Type B pancreatic cell (in vitro differentiated cells): ENCODE results near the gene CACNA1S. TPM values are rescaled to one million over a fixed set of nuclear protein-coding genes. Genes with fewer than 3 reads are reported as not detected.
A peak's percentile ranks its signal among the peaks of the same experiment; 100 is the strongest.

Source experiments
- DNase-seq: peaks from one replicate; pipeline ENCODE4 v3.0.0; 2021; ENCODE audit warnings: mixed read lengths; ENCODE audit not compliant: unreplicated experiment; ENCODE audit errors: extremely low spot score
- H3K27ac Mint-ChIP-seq: 2 replicates; pipeline ENCODE4 v1.8.0; 2021; ENCODE audit warnings: mild to moderate bottlenecking, mixed read lengths
- H3K27me3 Mint-ChIP-seq: 2 replicates; pipeline ENCODE4 v1.8.0; 2021; ENCODE audit warnings: mixed read lengths
- H3K36me3 Mint-ChIP-seq: 2 replicates; pipeline ENCODE4 v1.8.0; 2021; ENCODE audit warnings: mixed read lengths
- H3K4me1 Mint-ChIP-seq: one replicate; pipeline ENCODE4 v1.8.0; 2021; ENCODE audit warnings: mixed read lengths; ENCODE audit not compliant: unreplicated experiment
- H3K4me3 Mint-ChIP-seq: 2 replicates; pipeline ENCODE4 v1.8.0; 2021; ENCODE audit warnings: mild to moderate bottlenecking, mixed read lengths
- H3K9me3 Mint-ChIP-seq: 2 replicates; pipeline ENCODE4 v1.8.0; 2021; ENCODE audit warnings: mixed read lengths
- total RNA-seq: library from RNA; stranded (reverse); gene quantifications from 2 replicates; pipeline ENCODE4 v1.2.1, GENCODE V29; 2021; ENCODE audit warnings: low replicate concordance
- TF ChIP-seq, protein P1 (sequence below): fragments of 200-600 bp; sonication (generic); conservative IDR thresholded peaks from 2 replicates; pipeline ENCODE4 v1.5.0; 2021; ENCODE audit warnings: antibody characterized with exemption, mild to moderate bottlenecking

CACNA1S gene
- total RNA-seq, 1 donor from 2014 or later, result 0.12 TPM

DNA sequence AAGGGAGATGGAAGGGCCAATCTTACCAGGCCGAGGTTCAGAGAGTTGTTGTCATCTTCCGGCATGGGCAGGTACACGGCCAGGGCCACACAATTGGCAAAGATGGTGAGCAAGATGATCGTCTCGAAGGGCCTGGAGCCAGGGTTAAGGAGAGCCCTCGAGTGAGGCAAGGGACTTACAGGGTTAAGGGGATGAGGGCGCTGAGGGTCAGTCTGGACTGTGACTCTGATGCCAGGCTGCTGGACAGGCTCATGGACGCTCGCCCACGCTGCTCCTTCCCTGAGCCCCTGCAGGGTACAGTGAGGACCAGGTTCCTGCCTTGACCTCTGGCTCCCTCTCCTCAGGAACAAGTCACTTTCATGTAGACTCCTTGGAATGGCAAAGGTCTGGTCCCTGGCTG lies 2.1 kb downstream of the CACNA1S start:
- H3K27ac Mint-ChIP-seq, result no peak overlapping the region
- H3K9me3 Mint-ChIP-seq, result no peaks in the 10 kb centered on the region
- H3K36me3 Mint-ChIP-seq, result no peaks in the 10 kb centered on the region
- TF ChIP-seq, protein P1, sequence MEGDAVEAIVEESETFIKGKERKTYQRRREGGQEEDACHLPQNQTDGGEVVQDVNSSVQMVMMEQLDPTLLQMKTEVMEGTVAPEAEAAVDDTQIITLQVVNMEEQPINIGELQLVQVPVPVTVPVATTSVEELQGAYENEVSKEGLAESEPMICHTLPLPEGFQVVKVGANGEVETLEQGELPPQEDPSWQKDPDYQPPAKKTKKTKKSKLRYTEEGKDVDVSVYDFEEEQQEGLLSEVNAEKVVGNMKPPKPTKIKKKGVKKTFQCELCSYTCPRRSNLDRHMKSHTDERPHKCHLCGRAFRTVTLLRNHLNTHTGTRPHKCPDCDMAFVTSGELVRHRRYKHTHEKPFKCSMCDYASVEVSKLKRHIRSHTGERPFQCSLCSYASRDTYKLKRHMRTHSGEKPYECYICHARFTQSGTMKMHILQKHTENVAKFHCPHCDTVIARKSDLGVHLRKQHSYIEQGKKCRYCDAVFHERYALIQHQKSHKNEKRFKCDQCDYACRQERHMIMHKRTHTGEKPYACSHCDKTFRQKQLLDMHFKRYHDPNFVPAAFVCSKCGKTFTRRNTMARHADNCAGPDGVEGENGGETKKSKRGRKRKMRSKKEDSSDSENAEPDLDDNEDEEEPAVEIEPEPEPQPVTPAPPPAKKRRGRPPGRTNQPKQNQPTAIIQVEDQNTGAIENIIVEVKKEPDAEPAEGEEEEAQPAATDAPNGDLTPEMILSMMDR, result no peak
- no peak overlapping the region for H3K4me3 Mint-ChIP-seq
- peaks cover 6% of the 10 kb centered on the region for H3K4me1 Mint-ChIP-seq
- DNase-seq, result no peak
- peaks cover 16% of the 10 kb centered on the region for H3K27me3 Mint-ChIP-seq

DNA sequence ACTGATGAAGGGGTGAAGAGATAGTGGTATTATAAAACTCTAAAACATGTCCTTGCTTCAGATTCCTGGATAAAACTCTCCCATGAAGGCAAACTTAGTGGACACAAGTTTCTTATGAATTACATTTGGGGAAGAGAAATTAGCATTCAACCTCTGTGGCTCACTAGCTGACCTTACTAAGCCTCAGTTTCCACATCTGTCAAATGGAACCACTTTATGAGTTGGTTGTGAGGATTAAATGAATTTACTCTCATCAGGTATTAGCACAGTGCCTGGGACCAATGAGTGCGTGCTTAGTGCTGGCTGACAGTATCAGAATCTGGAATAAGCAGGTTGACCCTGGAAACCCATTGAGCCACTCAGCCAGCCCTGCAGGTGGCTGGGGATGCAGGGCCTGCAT lies 2.6 kb downstream of the CACNA1S start:
- H3K27ac Mint-ChIP-seq, result no peak overlapping the region
- no peaks in the 10 kb centered on the region for H3K9me3 Mint-ChIP-seq
- no peak overlapping the region for H3K4me3 Mint-ChIP-seq

DNA sequence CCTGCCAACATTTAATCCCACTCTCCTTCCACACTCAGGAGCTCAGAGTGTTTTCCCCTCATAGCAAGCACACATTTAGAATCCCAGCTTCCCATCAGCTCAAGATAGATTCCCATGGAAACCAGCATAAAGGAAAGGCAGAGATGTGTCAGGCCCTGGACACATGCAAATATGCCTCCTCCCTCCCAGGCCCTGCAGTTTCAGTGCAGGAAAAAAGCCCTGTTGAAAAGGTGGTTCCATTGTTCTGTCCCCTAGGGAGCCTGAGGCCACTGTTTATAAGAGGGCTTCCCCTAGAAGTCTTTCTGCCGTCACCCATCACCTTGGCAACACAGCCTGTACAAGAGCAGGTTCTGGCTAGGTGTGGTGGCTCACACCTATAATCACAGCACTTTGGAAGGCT lies 3.6 kb downstream of the CACNA1S start:
- H3K36me3 Mint-ChIP-seq, result no peaks in the 10 kb centered on the region
- TF ChIP-seq, protein P1, result no peak
- peaks cover 12% of the 10 kb centered on the region for H3K4me1 Mint-ChIP-seq
- peaks cover 6% of the 10 kb centered on the region for H3K27me3 Mint-ChIP-seq
- no peak for DNase-seq
- peak overlapping the region; percentile 73 for H3K27ac Mint-ChIP-seq
- no peak overlapping the region for H3K4me3 Mint-ChIP-seq
- H3K9me3 Mint-ChIP-seq, result no peaks in the 10 kb centered on the region

More for the DNA sequence above, 2.6 kb downstream of the CACNA1S start:
- Mint-ChIP-seq H3K27me3 (peaks cover 13% of the 10 kb centered on the region), H3K4me1 (peaks cover 6% of the 10 kb centered on the region), H3K36me3 (no peaks in the 10 kb centered on the region)
- DNase-seq, result no peak
- TF ChIP-seq, protein P1, result no peak

DNA sequence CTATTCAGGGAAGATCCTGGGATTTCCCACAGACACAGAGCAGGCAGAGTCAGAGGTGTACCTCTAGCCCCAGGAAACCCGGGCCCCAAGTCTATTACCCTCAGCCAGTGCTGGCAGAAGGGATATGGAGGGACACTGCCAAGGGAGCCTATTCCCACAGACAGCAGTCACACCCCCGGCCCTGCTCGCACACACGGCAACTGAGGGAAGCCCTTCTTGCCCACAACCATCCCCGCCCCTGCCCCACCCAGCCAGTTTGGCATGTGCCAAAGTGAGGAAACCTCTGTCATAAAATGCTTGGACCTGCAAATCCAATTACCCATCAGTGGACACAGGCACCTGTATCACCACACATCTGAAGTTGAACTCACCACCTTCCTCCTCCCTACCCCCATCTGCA lies 6.5 kb downstream of the CACNA1S start:
- no peak for DNase-seq
- Mint-ChIP-seq H3K36me3 (no peaks in the 10 kb centered on the region), H3K27ac (no peak overlapping the region), H3K4me1 (peaks cover 12% of the 10 kb centered on the region), H3K9me3 (no peaks in the 10 kb centered on the region), H3K4me3 (no peak overlapping the region), H3K27me3 (no peaks in the 10 kb centered on the region)
- TF ChIP-seq, protein P1, result no peak

DNA sequence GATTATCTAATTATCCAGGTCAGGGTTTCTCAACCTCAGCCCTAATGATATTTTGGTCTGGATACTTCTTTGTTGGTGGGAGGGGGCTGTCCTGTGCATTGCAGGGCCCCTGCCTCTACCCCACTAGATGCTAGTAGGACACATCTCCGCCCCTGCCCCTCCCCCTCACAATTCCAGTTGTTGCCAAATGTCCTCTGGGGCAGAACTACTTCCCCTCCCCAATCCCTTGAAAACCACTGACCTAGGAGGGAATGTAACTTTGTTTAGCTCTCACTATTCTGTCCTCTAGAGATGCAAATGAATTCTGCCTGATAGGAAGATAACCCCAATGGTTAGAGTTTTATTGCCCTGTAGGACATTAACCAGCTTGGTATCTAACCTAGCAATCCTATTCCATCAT lies 8.1 kb downstream of the CACNA1S start:
- H3K4me1 Mint-ChIP-seq, result peaks cover 17% of the 10 kb centered on the region
- H3K27ac Mint-ChIP-seq, result no peak overlapping the region
- DNase-seq, result no peak
- H3K4me3 Mint-ChIP-seq, result no peak overlapping the region
- no peaks in the 10 kb centered on the region for H3K9me3 Mint-ChIP-seq
- H3K36me3 Mint-ChIP-seq, result no peaks in the 10 kb centered on the region
- no peaks in the 10 kb centered on the region for H3K27me3 Mint-ChIP-seq
- TF ChIP-seq, protein P1, result no peak

DNA sequence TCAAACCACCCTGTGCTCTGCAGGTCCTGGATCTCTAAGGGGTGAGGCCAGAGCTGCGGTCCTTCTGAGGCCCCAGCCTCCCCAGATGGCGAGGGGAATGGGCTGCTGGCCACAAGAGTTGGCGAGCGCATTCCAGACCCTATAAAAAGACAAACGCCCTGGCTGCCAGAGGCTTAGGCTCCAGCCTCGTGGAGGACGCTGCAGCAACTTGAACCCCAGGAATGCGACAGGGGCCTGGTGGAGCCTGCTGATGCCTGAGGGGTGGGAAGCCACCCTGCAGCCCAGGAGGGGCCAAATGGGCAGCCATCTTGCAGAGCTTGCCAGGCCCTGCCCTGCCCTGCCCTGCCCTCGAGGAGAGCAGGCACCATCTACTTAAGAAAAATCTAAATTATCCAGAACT lies 8.6 kb downstream of the CACNA1S start:
- Mint-ChIP-seq H3K4me1 (peaks cover 15% of the 10 kb centered on the region), H3K4me3 (no peak overlapping the region)

More for the DNA sequence above, 8.6 kb downstream of the CACNA1S start:
- Mint-ChIP-seq H3K27ac (no peak overlapping the region), H3K36me3 (no peaks in the 10 kb centered on the region), H3K9me3 (no peaks in the 10 kb centered on the region), H3K27me3 (no peaks in the 10 kb centered on the region)
- TF ChIP-seq, protein P1, result no peak
- DNase-seq, result no peak
